GM18873 (cell line): Measurements from ENCODE around the gene SCN8A.

Experiments used
- ATAC-seq: cut with Tn5 transposase; IDR thresholded peaks from one replicate; pipeline ENCODE4 v1.9.1; 2021; ENCODE audit warnings: mild to moderate bottlenecking, moderate library complexity, moderate number of reproducible peaks; ENCODE audit not compliant: unreplicated experiment, low FRiP score

Gene SCN8A

DNA sequence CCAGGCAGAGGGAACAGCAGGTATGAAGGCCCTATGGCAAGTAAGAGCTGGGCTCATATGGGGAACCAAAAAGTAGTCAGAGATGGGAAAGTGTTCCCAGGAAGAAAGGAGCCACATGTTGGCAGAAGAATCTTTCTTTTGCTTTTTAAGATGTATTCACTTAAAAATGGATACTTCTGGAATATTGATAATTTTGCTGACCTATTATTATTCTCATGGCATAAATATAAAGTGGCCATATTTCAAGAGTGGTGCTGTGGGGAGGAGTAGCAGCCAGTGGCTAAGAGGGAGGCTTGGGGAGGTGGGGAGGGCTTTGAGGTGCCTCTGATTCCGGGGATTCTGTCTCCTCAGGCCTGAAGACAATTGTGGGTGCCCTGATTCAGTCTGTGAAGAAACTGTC lies 108.2 kb downstream of the SCN8A start:
- ATAC-seq: no peak

- no peak for ATAC-seq
These were observed 109.9 kb downstream of the SCN8A start for GRCh38 chr12:51700887-51701286.

- no peak for ATAC-seq
These were observed 111.6 kb downstream of the SCN8A start for GRCh38 chr12:51702587-51702986.

GRCh38 chr12:51705450-51705849 lies 114.4 kb downstream of the SCN8A start:
- ATAC-seq: no peak

DNA sequence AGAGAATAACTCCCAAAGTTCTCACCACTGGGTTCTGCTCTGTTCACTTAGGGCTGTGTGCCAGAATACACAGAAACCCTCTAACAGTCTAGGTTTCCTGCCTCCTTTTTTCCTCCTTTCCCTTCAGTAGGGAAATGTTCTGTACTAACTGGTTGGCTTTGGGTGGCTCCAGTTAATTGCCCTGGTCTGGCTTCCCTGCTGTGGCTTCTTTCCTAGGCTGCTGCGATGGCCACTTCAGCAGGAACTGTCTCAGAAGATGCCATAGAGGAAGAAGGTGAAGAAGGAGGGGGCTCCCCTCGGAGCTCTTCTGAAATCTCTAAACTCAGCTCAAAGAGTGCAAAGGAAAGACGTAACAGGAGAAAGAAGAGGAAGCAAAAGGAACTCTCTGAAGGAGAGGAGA lies 115.2 kb downstream of the SCN8A start:
- ATAC-seq: no peak

- no peak for ATAC-seq
These were observed 123.6 kb downstream of the SCN8A start for GRCh38 chr12:51714666-51715065.

DNA sequence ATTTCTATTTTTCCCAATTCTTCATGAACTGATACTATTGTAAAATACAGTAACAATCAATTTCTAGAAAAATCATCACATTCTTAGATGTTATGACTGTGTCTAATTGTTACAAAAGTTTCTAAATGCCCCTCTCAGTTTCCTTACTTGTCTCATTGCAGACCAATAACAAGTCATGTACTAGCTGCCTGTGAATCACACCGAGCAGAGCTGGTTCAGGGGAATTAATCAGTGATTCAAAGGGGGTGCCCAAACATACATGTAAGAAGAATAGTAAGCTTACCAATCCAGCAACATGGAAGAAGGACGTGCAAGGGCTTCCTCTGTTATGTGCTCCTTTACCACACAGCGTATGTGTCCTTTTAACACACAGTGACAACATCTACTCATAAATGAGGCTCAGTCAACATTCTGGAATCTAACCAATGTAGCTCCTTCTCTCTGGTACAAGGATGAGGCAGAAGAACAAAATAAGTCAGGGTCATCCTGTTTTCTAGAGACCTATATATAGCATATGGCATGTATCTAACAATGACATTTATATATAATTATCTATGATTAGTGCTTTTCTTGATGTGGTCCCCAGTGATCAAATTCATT lies 126.4 kb downstream of the SCN8A start:
- no peak for ATAC-seq

DNA sequence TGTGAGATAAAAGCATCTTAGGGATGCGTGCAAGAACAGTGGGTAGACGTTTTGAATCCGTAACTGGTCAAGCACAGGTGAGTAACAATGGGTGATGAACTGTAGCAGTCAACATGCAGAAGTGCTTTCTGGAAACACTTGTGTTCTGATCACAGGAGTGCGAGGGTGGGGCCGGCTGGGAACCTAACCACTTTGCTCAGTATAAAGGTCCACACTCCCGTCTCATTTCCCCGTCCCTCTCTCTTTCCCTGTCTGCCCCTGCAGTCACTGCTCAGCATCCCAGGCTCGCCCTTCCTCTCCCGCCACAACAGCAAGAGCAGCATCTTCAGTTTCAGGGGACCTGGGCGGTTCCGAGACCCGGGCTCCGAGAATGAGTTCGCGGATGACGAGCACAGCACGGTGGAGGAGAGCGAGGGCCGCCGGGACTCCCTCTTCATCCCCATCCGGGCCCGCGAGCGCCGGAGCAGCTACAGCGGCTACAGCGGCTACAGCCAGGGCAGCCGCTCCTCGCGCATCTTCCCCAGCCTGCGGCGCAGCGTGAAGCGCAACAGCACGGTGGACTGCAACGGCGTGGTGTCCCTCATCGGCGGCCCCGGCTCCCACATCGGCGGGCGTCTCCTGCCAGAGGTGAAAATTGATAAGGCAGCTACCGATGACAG lies 130.4 kb downstream of the SCN8A start:
- ATAC-seq: no peak

DNA sequence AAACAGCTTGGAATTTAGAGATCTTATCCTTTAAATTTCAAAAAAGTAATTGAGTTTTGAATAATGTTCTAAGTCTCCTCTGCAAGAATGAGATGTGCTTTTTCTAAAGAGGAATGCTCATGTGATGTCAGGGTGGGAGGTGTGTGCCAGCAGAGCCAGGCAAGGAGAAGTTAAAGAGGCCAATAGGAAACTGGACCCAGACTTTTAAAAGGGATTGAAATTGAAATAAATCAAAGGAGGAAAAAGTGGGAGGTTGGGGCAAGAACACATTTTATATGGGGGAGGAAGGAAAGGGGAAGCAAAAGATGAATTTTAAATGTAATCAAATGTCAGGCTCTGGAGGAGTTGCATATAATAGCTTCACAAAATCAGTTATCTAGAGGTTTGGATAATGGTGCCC lies 131.4 kb downstream of the SCN8A start:
- no peak for ATAC-seq

DNA sequence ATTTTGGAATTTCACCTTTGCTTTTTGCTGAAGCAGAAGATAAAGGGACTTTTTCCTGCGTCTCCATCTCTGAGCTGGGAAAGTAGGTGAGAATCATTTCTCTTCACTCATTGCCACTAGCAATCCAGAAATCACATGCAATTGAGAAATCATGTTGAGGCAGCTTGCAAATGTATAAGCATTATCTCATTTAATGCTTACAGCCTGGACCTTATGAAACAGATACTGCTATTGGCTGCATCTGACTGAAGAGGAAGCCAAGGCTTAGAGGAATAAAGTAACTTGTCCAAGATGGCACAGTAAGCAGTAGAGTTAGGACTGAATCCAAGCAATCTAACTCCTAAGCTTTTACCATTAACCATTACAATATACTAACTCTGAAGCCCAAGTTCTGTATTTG lies 135.1 kb downstream of the SCN8A start:
- no peak for ATAC-seq

- ATAC-seq: no peak
These were observed 135.9 kb downstream of the SCN8A start for GRCh38 chr12:51726931-51727330.

DNA sequence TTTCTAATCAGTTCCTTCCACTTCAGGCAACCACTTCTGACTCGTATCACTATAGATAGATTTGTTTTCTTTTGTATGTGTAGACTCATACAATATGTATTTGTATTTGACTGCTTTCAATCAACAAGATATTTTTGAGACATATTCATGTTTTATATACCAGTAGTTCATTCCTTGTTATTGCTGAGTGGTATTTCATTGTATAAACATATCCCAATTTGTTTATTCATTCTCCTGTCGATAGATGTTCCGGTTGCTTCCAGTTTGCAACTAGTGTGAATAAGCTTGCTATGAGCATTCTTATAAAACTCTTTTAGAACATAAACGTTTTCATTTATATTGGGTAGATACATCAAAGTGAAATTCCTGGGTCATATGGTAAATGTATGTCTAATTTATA lies 138.3 kb downstream of the SCN8A start:
- ATAC-seq: no peak

GRCh38 chr12:51730745-51731144 lies 139.7 kb downstream of the SCN8A start:
- no peak for ATAC-seq

- no peak for ATAC-seq
These were observed 149.5 kb downstream of the SCN8A start for GRCh38 chr12:51740536-51740935.

DNA sequence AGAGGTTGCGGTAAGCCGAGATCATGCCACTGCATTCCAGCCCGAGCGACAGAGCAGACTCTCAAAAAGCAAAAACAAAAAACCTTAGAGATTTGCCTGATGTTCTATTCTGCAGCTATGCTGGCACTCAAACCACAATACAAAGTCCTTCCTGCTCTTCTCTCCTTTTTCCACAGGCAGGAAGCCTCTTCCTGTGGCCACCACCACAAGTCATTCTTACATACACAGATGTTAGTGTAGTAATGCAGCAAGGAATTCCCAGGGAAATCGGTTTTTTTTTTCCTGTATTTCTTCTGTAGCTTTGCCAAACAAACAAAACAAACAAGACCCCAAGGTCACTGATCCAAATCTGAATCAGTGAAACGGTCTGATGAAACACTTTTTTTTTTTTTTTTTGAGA lies 153.2 kb downstream of the SCN8A start:
- ATAC-seq: no peak

- no peak for ATAC-seq
These were observed 153.9 kb downstream of the SCN8A start for GRCh38 chr12:51744957-51745356.

GRCh38 chr12:51746416-51746815 lies 155.4 kb downstream of the SCN8A start:
- no peak for ATAC-seq

GRCh38 chr12:51748235-51748634 lies 157.2 kb downstream of the SCN8A start:
- no peak for ATAC-seq

- no peak for ATAC-seq
These were observed 158.4 kb downstream of the SCN8A start for GRCh38 chr12:51749206-51749985.

DNA sequence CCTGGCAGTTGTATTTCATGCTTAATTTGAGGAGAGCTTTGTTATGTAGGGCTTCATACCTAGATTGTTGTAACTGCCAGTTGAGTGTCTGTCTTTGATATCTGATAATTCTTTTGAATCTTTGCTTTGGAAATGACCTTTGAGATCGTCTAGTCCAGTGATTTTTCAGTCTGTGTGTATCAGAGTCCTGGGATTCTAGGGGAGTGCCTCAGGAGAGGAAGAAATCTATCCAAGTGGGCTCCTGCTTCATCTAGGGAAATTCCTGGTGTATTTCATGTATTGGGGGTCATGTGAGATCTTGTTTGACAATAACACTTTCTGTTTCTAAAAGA lies 158.9 kb downstream of the SCN8A start:
- ATAC-seq: no peak

DNA sequence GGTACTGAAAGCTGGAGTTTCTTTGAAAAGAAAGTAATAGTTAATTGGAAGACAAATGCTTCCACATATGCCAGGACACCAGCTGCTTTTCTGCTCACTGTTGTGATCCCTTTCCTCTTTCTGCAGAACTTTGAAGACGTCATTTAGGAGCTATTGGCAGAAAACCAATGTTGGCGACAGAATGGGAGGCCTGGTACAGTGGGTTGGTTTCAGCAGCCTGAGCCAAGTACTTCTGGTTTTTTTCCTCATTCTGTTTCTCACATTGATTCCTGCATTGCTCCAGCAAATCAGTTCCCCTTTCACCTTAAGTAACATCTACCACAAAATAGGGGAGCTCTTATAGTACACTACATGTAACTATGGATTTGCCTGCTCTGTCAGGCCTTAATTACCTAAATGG lies 160.6 kb downstream of the SCN8A start:
- ATAC-seq: no peak
